GM12892 (cell line): Measurements from ENCODE around the gene SOX6.
"Not testable (repeated sequence)": the region's sequence is repeated elsewhere in the genome, so short reads cannot be mapped to it uniquely, and the experiment has no call there.

Experiments used
- DNase-seq: peaks from one replicate; pipeline ENCODE4 v3.0.0; 2011; ENCODE audit not compliant: insufficient read length
- FAIRE-seq: peaks from 2 replicates; lab custom pipeline; 2011; peaks lifted over from hg19 to GRCh38; lab: Jason Lieb, UNC
- POLR2A ChIP-seq: IDR thresholded peaks from 2 replicates; pipeline ENCODE4 v1.6.1; 2011; ENCODE audit warnings: low read depth, low read length, control low read depth
- POLR2AphosphoS5 ChIP-seq: IDR thresholded peaks from 2 replicates; pipeline ENCODE4 v1.6.1; 2011; ENCODE audit warnings: low read depth, low read length, control low read depth
- TAF1 ChIP-seq: IDR thresholded peaks from 2 replicates; pipeline ENCODE4 v1.6.1; 2011; ENCODE audit warnings: low read depth, mild to moderate bottlenecking, control low read depth, low read length, borderline replicate concordance

The SOX6 gene

DNA sequence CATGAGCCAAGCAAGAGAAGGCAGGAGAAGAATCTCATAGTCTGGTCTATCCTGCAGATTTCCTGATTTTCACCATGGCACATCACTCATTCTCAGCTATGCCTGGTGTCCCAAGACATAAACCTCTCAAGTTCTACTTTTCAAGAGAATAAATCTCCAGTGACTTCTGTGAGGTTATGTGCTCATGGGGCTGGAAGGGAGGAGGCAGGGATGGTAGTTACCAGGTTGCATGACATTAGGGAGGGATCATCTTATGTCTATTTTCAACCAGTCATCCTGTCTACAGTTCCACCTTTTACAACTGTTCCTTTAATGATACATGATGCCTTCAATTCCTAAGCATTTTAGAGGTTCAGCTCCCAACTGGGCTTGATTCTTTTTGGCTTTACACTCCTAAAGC, 297.7 kb downstream of the SOX6 start:
- DNase-seq (no peak), FAIRE-seq (no peak)
- no peak for TF ChIP-seq POLR2A
- TF ChIP-seq POLR2AphosphoS5: no peak
- no peak for TF ChIP-seq TAF1

DNA sequence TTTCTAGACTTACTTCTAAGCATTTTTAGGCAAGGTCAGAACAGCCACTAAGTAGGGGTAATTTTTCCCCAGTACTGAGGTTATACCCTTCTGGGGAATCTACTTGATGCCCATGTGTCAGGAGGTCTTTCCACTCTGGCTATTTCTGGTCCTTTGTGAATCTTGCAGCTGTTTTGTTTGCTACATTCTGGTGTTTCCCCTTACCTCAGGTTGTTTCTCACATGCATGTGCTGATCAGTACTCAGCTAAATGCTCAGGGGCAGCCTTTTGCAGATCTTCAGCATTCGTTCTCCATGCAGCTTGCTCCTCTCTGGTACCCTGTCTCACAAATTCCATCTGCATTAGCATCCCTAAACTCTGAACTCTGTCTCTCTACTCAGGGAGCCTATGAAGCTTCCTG, 303.6 kb downstream of the SOX6 start:
- FAIRE-seq: no peak
- TF ChIP-seq POLR2A: no peak
- TF ChIP-seq TAF1: no peak
- TF ChIP-seq POLR2AphosphoS5: no peak
- no peak for DNase-seq

DNA sequence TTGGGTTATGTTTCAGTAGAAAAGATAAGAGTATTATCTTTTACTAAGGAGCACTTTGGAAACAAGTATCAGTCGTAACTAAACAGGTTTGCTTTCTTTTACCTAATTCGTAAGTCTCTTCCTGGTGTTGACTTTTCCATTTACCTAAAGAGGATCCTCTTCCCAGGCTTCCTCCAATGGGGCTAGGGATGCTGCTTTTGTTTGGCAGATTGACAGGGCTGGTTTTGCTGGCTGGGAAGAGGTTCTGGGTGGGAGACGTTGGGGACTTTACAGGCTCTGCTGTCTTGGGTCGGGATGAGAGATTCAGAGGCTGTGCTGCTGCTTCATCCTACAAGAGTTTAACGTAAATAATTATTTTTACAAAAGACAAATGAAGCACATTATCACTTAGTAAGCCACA, 306.7 kb downstream of the SOX6 start:
- no peak for TF ChIP-seq POLR2AphosphoS5
- TF ChIP-seq POLR2A: no peak
- no peak for TF ChIP-seq TAF1
- FAIRE-seq (no peak), DNase-seq (no peak)

DNA sequence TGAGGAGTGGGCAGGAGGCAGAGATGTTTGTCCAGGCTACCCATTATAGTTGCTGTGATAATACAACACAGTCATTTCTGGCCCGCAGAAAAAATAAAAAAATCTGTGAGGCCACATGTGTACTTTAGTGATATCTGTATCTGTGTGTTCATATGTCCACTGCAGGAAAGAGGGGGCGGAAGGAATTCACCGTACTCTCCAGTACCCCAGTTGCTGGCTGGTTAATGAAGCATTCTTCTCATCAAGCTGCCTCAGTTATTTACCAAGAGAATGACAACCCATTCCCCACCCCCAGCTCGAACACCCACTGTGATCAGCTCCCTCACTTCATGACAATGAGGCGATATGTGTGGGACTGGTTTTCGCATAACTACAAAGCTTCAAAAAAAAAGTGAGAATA, 309.3 kb downstream of the SOX6 start:
- no peak for TF ChIP-seq POLR2AphosphoS5
- TF ChIP-seq TAF1: no peak
- no peak for TF ChIP-seq POLR2A
- DNase-seq: no peak
- FAIRE-seq: no peak

DNA sequence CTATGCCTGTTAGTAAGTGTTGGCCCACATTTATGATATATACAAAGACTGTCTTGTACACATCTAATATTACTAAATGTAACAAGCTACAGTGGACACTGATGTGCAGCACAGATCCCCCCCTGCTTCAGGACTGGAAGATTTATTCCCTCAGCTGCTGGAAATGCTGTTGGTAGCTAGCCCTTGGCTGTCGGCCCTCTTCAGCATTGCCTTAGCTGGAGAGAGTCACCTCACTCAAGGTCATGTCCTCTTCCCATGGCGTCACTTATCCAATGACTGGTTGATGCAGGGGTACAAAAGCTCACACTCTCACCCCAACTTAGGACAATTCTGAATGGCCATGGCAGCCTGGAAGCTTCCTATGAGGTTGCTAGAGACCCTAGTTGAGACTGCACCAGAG, 312.7 kb downstream of the SOX6 start:
- DNase-seq (no peak), FAIRE-seq (no peak)
- TF ChIP-seq TAF1 (no peak), POLR2A (no peak), POLR2AphosphoS5 (no peak)

DNA sequence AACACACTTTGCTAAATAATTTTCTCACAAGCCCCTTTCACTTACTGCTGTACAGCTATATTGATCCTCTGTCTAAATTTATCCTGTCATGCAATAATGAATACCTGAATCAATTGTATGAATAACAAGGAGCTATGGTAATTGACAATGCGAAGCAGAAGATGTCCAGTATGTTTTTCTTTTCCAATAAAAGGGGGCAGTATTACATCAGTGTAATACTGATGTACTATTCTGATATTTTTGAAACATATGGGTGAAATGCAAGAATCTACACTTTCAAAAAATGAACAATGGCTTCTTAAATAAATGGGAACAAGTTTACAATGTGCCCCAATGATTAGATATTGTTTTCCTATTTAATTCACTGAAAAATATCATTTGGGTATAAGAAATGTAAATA, 315.1 kb downstream of the SOX6 start:
- no peak for DNase-seq
- no peak for TF ChIP-seq TAF1
- no peak for TF ChIP-seq POLR2A
- no peak for TF ChIP-seq POLR2AphosphoS5
- no peak for FAIRE-seq

DNA sequence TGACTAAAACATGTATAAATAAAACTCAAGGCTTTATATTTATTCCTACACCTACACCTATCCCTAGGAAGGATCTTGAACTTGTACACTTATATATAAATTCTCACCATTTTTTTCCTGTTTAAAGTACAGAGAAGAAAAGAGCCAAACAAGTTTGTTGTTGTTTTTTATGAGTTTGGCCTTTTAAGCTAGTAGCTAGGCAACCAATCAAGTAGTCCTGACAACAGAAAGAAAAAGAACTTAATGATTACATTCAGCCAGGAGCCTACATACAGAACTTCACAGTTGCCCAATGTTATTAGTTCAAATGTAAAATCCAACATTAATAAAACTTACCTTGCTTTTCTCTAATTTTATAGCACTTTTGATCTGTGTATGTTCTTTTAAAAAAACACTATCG, 316.2 kb downstream of the SOX6 start:
- FAIRE-seq: no peak
- DNase-seq: no peak
- TF ChIP-seq POLR2AphosphoS5 (no peak), TAF1 (no peak), POLR2A (no peak)

DNA sequence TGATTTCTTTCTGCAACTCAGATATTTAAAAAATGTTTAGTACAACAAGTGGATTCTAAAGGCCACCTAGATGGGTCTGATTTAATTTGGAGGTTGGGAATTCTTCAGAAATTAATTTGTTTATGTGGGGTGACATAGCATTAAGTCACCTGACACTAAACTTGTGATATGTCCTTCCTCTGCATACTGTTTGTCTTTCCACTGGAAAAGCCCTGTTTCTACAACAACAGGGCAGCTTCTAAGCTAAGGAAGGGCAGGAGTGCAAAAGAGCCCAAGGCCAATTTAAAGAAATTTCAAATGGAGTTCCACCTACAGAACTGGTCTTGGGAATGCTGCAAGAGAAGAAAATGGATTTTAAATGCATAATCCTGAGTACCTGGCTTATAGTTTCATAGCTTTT, 319.2 kb downstream of the SOX6 start:
- FAIRE-seq (no peak), DNase-seq (no peak)
- TF ChIP-seq POLR2A: no peak
- TF ChIP-seq POLR2AphosphoS5: no peak
- no peak for TF ChIP-seq TAF1

DNA sequence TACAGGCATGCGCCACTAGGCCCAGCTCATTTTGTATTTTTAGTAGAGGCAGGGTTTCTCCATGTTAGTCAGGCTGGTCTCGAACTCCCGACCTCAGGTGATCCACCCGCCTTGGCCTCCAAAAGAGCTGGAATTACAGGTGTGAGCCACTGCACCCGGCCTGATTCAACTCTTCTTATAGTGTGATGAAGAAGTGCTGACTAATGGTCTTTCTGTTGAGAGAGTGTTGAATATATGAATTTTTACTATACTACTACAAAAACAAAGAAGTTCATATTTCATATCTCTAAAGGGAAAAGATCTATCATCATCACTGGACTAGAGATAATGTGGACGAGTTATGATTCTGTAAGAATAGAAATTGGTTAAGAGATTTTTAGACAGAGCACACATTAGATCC, 320.1 kb downstream of the SOX6 start:
- no peak for DNase-seq
- FAIRE-seq: no peak

DNA sequence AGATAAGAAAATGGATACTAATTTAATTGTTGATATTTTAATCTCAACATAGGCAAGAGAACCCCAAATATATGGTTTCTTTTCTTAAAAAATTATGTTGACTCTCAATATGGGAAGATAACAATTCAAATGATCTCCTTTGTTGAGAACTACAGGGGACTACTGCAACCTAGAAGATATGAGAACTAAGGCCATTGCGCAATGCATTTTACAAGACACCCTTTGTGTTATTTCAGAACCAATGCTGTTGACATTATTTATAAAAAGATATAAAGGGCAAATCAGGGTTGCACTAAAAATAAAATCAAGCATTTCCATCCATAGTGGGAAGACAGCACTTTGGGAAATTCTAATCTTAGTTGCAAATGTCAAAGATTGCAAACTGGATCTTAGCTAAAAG, 322.3 kb downstream of the SOX6 start:
- DNase-seq (no peak), FAIRE-seq (no peak)
- TF ChIP-seq POLR2A (no peak), POLR2AphosphoS5 (no peak), TAF1 (no peak)

More for the DNA sequence above, 320.1 kb downstream of the SOX6 start:
- no peak for TF ChIP-seq POLR2AphosphoS5
- TF ChIP-seq POLR2A: no peak
- TF ChIP-seq TAF1: no peak

DNA sequence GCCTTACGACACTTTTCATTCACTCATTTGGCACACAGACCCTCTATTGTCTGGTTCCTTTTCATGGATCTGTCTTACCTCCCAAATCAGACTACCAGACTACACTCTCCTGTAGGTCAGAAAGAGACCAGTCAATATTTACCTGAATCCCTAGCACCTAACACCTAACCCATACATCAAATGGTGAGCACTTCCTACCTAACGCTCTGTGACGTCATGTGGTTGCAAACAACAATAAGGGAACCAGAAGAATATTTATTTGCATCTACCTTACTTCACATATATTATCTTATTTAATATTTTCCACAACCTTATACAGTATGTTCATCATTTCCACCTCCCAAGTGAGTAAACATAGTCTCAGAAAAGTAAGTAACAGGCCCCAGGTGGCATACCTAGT, 323.4 kb downstream of the SOX6 start:
- TF ChIP-seq POLR2A (no peak), TAF1 (no peak), POLR2AphosphoS5 (no peak)
- DNase-seq (no peak), FAIRE-seq (no peak)

DNA sequence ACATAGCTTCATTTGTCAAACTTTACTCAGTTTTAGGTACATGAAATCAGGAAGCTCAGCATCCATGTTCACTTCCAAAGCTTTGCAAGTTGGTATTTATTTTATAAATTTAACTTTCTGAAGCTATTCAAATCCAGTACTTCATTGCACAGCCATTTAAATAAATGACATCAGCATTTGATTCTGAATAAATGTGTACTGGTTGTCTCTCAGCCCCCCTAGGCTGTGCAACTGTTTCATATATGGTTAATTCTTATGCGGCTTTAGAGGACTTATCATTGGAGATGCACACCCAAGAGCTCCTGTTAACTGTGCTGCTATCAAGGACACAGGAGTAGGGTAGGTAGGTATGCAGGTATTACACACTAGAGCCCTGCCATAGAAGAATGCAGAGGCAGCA, 325.1 kb downstream of the SOX6 start:
- TF ChIP-seq POLR2A (no peak), TAF1 (no peak), POLR2AphosphoS5 (no peak)
- DNase-seq: no peak
- FAIRE-seq: no peak

DNA sequence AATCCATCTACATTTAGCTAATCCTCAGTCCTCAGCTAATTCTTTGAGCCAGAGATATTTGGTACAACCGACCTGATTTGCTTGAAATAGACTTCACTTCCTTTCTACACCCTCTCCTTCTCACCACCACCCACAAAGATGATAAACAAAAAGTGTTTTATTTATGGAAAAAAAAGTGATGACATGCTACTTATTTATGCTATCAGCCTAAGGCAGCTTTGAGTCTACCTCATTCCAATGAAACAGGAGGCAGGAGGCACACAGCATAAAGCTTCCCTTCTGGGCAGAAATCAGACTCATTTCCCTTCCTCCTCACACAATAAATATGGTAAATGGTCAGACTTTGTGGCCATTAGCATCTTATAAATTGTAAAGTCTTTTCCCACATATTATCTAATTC, 325.7 kb downstream of the SOX6 start:
- DNase-seq: no peak
- no peak for FAIRE-seq
- no peak for TF ChIP-seq POLR2A
- no peak for TF ChIP-seq POLR2AphosphoS5
- TF ChIP-seq TAF1: no peak

DNA sequence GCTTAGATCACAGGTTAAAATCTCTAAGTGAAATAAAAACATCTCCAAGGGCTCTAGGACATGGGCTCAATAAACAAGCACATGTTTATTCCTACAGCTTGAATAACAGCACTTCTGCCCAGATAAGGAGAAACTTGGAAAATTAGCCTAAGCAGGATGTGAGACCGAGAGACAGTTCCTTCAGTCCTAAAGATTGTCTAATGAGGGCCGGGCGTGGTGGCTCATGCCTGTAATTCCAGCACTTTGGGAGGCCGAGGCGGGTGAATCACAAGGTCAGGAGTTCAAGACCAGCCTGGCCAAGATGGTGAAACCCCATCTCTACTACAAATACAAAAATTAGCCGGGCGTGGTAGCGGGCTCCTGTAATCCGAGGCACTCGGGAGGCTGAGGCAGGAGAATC, 327.2 kb downstream of the SOX6 start:
- not testable (repeated sequence) for DNase-seq, FAIRE-seq
